HG03175 (cell line): ENCODE data around the gene RNF157.
A peak's percentile ranks its signal among the peaks of the same experiment; 100 is the strongest.
"Not testable (repeated sequence)": the region's sequence is repeated elsewhere in the genome, so short reads cannot be mapped to it uniquely, and the experiment has no call there.

Experiments
- ATAC-seq: cut with Tn5 transposase; IDR thresholded peaks from one replicate; pipeline ENCODE4 v1.9.1; 2021; ENCODE audit warnings: mild to moderate bottlenecking, moderate library complexity; ENCODE audit not compliant: unreplicated experiment

The RNF157 gene

DNA sequence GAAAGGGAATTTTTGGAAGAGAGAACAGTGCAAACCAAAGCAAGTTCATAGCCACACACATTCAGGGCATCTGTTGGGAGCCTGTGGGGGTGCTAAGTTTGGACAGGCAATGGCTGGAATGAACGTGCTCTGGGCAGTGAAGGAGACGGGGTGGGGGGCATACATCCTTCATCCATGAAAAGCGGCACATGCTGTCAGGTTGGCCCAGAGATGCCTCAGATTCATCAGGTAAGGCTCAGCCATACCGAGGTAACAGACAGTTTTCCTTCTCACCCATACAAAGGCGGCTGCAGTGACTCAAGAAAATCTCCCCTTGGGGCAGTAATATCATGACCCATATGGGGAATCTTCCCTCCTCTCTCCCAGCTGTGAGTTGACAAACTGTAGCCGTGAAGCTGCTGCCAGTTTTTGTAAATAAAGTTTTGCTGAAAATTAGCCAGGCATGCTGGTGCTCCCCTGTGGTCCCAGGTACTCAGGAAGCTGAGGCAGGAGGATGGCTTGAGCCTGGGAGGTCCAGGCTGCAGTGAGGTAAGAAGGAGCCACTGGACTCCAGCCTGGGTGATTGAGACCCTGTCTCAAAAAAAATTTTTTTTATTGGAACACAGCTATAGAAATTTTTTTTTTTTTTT lies 15.6 kb upstream of the RNF157 start:
- no peak for ATAC-seq

- ATAC-seq: no peak
Observed at GRCh38 chr17:76254275-76254674, 14.0 kb upstream of the RNF157 start.

DNA sequence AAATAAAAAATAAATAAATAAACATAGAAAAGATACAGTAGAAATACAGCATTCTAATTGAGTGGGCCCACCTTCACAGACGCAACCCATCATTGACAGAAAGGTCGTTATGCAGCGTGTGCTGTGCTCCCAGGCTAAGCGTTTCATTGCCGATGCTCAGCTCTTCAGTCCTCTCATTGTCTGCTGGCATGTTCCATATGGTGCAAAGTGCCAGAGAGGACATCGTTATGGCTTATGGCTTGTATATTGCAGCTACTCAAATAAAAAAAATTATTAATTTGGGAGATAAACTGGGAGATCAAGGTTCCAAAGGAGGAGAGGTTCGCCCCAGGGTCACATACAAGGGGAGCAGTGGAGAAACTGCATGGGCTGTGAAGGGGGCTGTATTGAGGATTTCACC lies 13.5 kb upstream of the RNF157 start:
- ATAC-seq: no peak

DNA sequence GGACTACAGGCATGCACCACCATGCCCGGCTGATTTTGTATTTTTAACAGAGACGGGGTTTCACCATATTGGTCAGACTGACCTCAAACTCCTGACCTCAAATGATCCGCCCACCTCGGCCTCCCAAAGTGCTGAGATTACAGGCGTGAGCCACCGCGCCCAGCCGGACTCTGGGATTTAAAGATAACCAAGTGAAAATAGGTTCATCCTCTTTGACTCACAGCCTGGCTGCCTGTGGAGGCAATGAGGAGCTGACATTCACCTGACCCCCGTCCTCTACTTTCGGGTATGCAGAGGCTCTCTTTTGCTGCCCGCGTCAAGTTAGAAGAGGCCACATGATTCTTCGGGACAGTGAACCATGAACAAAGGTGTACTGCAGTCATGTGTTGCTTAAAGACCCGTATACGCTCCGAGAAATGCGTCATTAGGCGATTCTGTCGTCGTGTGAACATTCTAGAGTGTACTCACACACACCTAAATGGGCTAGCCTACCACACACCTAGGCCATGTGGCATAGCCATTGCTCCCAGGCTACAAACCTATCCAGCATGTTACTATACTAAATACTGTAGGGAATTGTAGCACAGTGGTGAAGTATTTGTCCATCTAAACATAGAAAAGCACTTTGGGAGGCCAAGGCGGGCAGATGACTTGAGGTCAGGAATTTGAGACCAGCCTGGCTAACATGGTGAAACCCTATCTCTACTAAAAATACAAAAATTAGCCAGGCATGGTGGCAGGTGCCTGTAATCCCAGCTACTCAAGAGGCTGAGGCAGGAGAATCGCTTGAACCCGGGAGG lies 12.9 kb upstream of the RNF157 start:
- not testable (repeated sequence) for ATAC-seq

- ATAC-seq: peak; percentile 61
Observed at GRCh38 chr17:76252040-76252954, 12.0 kb upstream of the RNF157 start.

DNA sequence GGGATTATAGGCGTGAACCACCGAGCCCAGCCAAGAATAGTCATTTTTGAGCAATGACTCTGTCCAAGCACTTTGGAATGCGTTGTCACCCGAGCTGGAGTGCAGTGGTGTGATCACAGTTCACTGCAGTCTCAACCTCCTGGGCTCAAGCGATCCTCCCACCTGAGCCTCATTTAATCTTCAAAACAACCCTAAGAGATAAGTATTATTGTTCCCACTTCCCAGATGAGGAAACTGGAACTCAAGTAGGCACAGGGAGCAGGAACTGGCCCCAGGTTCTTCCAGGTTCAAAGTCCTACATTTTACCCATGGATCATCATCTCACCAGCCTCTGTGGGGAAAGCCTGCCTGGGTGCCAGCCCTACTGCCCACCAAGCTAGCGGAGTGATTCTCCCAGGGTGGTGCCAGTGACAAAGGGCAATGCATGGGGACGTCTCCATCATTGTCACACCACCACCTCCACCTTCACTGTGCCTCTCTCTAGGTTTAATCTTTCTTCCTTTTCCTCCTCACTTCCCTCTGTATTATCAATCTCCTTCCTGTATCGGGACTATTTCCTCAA lies 11.3 kb upstream of the RNF157 start:
- no peak for ATAC-seq

DNA sequence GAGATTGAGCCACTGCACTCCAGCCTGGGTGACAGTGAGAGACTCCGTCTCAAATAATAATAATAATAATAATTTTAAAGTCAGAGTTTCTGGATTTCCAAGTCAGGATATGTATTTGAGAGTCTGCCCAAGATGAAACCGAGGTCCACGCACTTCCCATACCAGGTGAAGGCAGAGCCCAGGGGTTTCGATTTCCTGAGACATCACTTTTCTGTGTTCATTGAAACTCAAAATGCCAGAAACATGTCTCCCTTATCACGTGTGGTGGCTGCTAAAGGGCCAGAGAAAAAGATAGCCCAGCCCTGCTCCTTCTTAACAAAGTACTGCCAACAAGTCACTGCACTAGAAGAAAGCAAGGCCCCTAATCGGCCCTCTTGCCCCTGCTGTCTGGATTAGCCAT lies 9.8 kb upstream of the RNF157 start:
- ATAC-seq: no peak

DNA sequence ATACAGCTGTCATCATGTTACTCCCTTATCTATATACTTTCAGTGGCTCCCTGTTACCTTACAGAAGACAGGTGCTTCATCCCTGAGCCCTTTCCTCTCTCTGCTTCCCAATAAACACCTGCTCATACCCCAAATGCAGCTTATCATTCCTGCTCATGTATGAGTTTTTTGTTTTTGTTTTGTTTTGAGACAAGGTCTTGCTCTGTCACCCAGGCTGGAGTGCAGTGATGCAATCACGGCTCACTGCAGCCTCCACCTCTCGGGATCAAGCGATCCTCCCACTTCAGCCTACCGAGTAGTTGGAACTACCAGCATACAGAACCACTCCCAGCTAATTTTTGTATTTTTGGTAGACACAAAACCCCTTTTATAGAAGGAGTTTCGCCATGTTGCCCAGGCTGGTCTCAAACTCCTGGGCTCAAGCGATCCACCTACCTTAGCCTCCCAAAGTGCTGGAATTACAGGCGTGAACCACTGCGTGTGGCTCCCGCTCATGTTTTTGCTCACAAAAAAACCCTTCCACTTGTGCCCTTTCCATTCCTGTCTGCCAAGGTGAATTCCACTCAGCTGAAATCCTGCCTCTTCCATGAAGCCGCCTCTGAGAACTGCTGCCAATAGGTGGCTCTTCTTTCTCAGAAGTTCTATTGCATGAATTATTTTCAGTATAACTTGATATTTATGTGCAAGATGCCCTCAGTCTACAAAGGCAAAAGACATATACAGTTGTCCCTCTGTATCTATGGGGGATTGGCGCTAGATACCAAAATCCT lies 7.9 kb upstream of the RNF157 start:
- no peak for ATAC-seq

- no peak for ATAC-seq
Observed at GRCh38 chr17:76247304-76247703, 7.0 kb upstream of the RNF157 start.

- peak; percentile 95 for ATAC-seq
Observed at GRCh38 chr17:76246080-76247066, 6.1 kb upstream of the RNF157 start.

GRCh38 chr17:76244721-76245120 lies 4.4 kb upstream of the RNF157 start:
- ATAC-seq: not testable (repeated sequence)

DNA sequence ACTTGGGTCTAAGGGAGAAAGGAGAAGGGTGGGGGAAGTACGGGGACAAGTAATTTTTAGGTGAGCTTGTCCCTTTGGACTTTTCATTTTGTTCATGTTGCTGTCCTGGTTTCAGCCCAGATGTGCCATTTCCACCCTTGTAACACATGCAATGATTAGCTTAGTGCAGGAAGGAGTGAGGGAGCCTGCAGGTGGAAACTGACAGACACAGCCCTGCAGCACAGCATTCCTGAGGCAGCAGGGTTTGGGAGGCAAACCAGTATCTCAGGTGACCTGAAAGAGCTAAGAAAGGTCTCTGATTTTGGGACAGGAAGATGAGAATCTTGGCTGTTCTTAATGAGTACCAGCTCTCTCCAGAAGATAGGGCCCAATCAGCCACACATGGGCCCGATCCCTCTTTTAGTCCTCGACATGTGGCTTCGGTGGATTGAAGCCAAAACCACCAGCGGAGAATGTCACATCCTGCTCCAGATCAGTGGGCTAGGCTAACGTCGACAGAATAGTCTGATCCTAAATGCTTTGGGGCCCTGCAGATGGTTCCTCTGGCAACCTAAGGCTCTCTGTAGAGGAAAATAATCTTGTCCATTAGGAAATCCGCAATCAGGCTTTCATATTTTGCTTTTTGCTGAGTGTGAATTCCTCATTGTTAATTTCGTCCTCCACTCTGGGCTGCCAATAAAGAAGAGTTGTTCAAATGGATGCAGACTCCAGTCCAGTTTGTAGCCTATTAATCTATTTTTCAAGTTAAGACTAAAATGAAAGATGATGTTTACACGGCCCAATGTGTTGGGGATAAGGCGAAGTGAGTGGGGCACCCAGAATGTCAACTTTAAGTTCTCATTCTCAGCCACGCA lies 3.8 kb upstream of the RNF157 start:
- no peak for ATAC-seq

- ATAC-seq: no peak
Observed at GRCh38 chr17:76241691-76242255, 1.5 kb upstream of the RNF157 start.

DNA sequence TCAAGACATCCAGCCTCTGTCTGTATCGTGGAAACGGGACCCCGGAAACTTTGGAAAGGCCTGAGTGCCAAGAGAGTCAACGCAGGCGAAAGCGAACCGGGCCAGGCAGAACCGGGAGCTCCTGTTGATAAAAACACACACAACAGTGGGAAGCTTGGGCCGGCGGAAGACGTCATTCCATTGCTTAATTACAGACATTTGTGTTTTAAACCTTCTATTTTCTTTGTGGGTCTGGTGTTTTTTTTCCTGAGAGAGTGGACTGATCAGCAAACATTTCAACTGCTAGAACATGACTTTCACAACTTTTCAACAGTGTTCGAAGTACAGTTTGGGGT lies 878 bp upstream of the RNF157 start:
- no peak for ATAC-seq

DNA sequence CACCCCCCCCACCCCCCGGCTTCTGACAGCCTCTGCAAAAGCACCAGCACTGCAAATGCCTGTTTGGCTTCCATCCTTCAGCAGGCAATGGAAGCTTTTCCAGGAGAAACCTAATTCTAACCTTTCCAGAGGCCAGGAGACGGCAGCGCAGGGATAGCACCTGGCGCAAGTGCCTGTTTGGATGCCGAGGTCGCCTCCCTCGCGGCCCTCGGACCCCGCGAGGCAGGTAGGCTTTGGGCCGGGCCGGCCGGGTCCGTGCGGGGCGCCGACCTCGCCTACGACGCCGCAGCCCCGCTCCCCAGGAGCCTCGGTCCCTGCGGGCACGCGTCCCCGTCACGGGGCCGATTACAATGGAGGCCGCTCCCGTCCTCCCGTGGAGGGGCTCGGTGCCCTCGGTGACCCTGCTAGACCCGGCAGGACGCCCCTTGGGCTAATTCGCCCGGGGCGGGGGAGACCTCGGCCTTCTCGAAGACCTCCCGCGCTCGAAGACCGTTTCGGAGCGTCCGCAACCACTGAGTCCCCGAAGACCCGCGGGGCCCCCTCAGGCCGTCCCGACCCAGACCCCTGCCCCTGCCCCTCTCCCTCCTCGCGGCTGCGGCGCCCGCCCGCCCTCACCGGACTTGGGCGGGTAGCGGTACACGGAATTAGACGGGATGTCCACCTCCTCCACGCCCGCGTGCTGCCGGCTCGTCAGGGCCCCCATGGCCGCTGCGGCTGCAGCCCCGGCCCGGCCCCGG lies 587 bp downstream of the RNF157 start:
- no peak for ATAC-seq

GRCh38 chr17:76238847-76239537 lies 1.3 kb downstream of the RNF157 start:
- no peak for ATAC-seq

DNA sequence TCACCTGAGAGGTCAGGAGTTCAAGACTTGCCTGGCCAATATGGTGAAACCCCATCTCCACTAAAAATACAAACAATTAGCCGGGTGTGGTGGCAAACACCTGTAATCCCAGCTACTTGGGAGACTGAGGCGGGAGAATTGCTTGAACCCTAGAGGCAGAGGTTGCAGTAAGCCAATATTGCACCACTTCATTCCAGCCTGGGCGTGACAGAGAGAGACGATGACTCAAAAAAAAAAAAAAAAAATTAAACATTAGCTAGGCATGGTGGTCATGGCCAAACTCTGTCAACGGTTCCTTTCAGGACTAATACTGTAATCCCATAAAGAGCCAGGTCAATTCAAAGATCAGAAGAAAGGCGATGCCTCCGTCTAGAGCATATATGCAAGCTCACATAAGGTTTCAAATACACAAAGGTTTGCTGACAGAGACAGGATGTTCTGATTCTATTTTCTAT lies 2.4 kb downstream of the RNF157 start:
- ATAC-seq: no peak
